ENCODE results near the gene H19.

Gene H19

GRCh38 chr11:1987024-1987423, 10.6 kb downstream of the H19 start:
- H3K4me3 ChIP-seq (ENCODE audit: low read depth, low read length) = no peak overlapping the region
- no peak for TF ChIP-seq CTCF (conservative IDR thresholded peaks at IDR 0.05; ENCODE audit: low read depth, low read length)
- no peak for DNase-seq (ENCODE audit: low read depth)

- no peak for TF ChIP-seq CTCF (conservative IDR thresholded peaks at IDR 0.05; ENCODE audit: low read depth, low read length)
- DNase-seq (ENCODE audit: low read depth) = no peak
- no peak overlapping the region for H3K4me3 ChIP-seq (ENCODE audit: low read depth, low read length)
These were observed 14.1 kb downstream of the H19 start for GRCh38 chr11:1983601-1983961.

DNA sequence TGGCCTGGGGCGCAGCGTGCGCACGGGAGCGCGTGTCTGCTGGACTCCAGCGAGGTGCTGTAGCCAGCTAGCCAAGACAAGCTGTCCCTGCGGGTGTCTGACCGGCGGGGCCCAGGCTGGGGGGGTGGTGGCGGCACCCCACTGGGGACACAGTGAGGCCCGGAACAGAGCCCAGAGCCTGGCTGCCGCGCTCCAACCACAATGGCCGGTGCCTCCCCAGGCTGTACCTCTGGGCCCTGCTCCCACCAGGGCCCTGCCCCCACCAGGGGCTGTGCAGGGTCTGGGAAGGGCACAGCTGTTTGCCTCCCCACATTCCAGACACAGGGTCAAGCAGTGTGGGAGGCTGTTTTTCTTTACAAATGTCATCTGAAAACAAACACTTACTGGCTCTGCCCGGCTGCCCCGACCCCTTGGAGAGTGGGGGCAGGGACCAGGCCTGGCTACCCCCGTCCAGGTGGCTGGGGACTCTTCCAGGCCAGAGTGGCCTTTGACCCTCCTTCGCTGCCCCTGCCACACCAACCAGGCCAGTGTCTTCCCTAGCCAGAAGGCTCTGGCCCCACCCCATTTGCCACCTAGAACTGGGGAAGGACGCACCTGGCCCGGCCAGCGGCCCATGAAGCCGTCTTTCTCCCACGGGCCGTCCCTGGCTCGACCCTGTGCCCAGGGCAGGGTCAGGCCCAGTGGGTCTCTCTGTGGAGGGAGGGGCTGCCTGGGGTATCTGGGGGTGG, 14.6 kb downstream of the H19 start:
- DNase-seq (ENCODE audit: low read depth) = no peak
- H3K4me3 ChIP-seq (ENCODE audit: low read depth, low read length) = no peak overlapping the region
- TF ChIP-seq CTCF (conservative IDR thresholded peaks at IDR 0.05; ENCODE audit: low read depth, low read length) = no peak

DNA sequence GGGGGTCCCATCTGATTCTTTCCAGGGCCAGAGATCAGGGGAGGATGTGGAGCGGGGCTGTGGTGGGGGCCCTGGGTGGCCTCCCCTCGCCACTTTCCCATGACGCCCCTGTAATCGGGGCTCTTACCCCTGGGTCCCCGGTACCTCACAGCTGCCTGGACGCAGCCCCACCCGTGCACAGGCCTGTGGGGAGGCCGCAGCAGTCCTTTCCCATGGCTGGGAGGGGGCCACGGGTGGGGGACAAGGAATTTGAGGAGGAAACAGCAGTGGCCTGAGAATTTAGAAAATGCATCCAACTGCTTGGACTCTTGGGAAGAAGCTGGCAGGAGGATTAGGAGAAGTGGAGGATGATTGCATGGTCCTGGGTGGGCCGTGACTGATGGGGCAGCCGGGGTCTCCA, 18.0 kb downstream of the H19 start:
- no peak overlapping the region for H3K4me3 ChIP-seq (ENCODE audit: low read depth, low read length)
- no peak for DNase-seq (ENCODE audit: low read depth)
- no peak for TF ChIP-seq CTCF (conservative IDR thresholded peaks at IDR 0.05; ENCODE audit: low read depth, low read length)

DNA sequence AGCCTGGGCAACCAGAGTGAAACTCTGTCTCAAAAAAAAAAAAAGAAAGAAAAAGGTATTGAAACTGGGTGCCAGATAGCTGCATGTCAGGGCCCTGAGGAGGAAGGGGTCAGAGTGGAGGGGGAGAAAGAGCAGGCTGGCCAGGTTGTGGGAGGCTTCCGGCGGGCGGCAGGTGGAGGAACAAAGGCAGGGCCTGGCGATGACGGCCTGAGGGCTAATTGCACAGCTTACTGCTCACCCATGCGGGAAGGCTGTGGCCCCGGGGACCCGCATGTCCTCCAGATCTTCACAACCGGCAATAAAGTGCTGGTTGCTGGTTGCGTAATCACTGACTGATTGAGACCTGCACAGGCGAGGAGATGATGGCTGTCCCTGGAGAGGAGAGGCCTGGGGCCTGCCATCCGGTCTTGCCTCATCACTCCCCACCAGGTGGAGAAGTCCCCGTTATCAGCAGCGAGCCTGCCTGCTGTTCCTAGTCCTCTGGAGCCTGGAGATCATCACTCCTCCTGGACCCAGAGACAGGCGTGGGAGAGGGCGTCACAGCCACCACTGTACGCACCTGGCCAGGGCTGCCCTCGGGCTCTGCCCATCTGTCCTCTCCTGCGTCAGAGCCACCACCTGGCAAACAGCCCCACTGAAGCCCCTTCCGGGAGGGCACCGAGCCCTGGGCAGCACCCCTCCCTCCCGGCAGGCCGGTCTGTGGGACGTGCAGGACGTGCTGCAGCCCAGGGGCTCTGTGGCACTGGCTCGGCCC, 18.7 kb downstream of the H19 start:
- no peak overlapping the region for H3K4me3 ChIP-seq (ENCODE audit: low read depth, low read length)
- no peak for TF ChIP-seq CTCF (conservative IDR thresholded peaks at IDR 0.05; ENCODE audit: low read depth, low read length)
- no peak for DNase-seq (ENCODE audit: low read depth)

DNA sequence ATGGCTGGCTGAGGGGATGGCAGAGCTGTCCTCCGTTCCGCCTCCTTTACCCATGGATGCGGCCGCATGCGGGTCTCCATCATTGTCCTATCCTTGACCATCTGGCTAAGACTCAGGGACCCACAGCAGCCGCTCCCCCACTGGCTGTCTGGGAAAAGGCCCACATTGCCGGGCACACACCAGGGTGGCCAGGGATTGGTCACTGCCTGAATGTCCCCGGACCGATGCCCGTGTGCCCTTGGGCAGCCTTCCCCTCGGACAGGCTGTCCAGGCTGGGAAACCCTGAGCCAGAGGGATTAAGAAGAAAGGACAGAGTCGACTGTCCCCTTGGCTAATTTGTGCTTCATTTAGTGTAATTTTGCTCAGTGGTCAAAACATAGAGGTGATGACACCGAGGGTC, 22.5 kb downstream of the H19 start:
- no peak for DNase-seq (ENCODE audit: low read depth)
- no peak for TF ChIP-seq CTCF (conservative IDR thresholded peaks at IDR 0.05; ENCODE audit: low read depth, low read length)
- H3K4me3 ChIP-seq (ENCODE audit: low read depth, low read length) = no peak overlapping the region

GRCh38 chr11:1970956-1971355, 26.7 kb downstream of the H19 start:
- TF ChIP-seq CTCF (conservative IDR thresholded peaks at IDR 0.05; ENCODE audit: low read depth, low read length) = no peak
- H3K4me3 ChIP-seq (ENCODE audit: low read depth, low read length) = no peak overlapping the region
- no peak for DNase-seq (ENCODE audit: low read depth)
